HepG2 (cell line): ENCODE data around the gene PEPD. TPM values are rescaled to one million over a fixed set of nuclear protein-coding genes. Genes with fewer than 3 reads are reported as not detected.

Source experiments
- ATAC-seq: fragments of 200-7000 bp; cut with Tn5 transposase; 3 replicates; pipeline ENCODE4 v1.9.1; 2020; ENCODE audit warnings: mild to moderate bottlenecking, moderate library complexity
- BruUV-seq: library from RNA; stranded (reverse); fragments of 400-500 nt; replicated peaks from 2 replicates; lab custom pipeline; 2021; lab: Mats Ljungman, UMichigan
- CTCF ChIA-PET: fragments of 300-600 bp; formaldehyde crosslinking; extraction: SDS; loops from one replicate; lab custom pipeline; 2021; ENCODE audit warnings: low total read pairs, inconsistent platforms, low intra/inter-chr PET ratio; lab: Yijun Ruan, JAX
- POLR2A ChIA-PET: fragments of 350-600 bp; sonication (Branson Sonifier 250); formaldehyde crosslinking; loops from one replicate; lab custom pipeline; 2020; ENCODE audit warnings: antibody characterized with exemption, inconsistent platforms; lab: Yijun Ruan, JAX
- DNase-seq: peaks from one replicate; pipeline ENCODE4 v3.0.0-alpha.2; 2015; ENCODE audit warnings: low spot score
- FAIRE-seq: peaks from 3 replicates; lab custom pipeline; 2011; peaks lifted over from hg19 to GRCh38; lab: Jason Lieb, UNC
- H2AFZ ChIP-seq: one replicate; pipeline ENCODE4 v1.6.1; 2011; ENCODE audit warnings: low read length, inconsistent platforms
- H3K27ac ChIP-seq: fragments of 300-600 bp; 3 replicates; pipeline ENCODE4 v1.8.0; 2011; ENCODE audit warnings: mixed run types, mild to moderate bottlenecking, mixed read lengths, low read length, inconsistent platforms; ENCODE audit not compliant: insufficient read depth; ENCODE audit errors: extremely low read length
- H3K27me3 ChIP-seq, 2 experiments: fragments of 200-600 bp in 1 of 2; 2 replicates in 1 of 2; 3 replicates in 1 of 2; pipeline versions ENCODE4 v1.6.0 to v1.8.0; 2011; ENCODE audit warnings: low read length in 2 of 2, mild to moderate bottlenecking in 2 of 2, moderate library complexity in 2 of 2, inconsistent platforms in 1 of 2; ENCODE audit not compliant: insufficient read depth in 2 of 2, control insufficient read depth in 1 of 2
- H3K36me3 ChIP-seq, 2 experiments: fragments of 200-600 bp in 1 of 2; replicated peaks in 1 of 2; 2 replicates in 1 of 2; 3 replicates in 1 of 2; pipeline versions ENCODE4 v1.5.1 to v1.8.0; 2011; ENCODE audit warnings: low read length in 2 of 2, inconsistent platforms in 1 of 2; ENCODE audit not compliant: insufficient read depth in 2 of 2, control insufficient read depth in 1 of 2
- H3K4me1 ChIP-seq: 2 replicates; pipeline ENCODE4 v1.5.1; 2012; ENCODE audit warnings: low read length, inconsistent platforms; ENCODE audit not compliant: insufficient read depth
- H3K4me2 ChIP-seq: 2 replicates; pipeline ENCODE4 v1.6.0; 2011; ENCODE audit warnings: low read depth, low read length, inconsistent platforms
- H3K4me3 ChIP-seq, 3 experiments: fragments of 200-600 bp in 1 of 3; sonication (generic), shearing (Covaris generic) in 1 of 3; replicated peaks in 1 of 3; 2 replicates each; pipeline ENCODE4 v1.5.1; 2011 to 2016; ENCODE audit warnings: low read length in 3 of 3, inconsistent platforms in 2 of 3, low read depth in 2 of 3, mild to moderate bottlenecking in 2 of 3, control low read depth in 1 of 3, mixed read lengths in 1 of 3; ENCODE audit not compliant: insufficient read depth in 1 of 3
- H3K79me2 ChIP-seq: one replicate; pipeline ENCODE4 v1.6.1; 2011; ENCODE audit warnings: low read length, inconsistent platforms; ENCODE audit not compliant: insufficient read depth
- H3K9ac ChIP-seq: 2 replicates; pipeline ENCODE4 v1.6.0; 2011; ENCODE audit warnings: mild to moderate bottlenecking, low read depth, low read length, inconsistent platforms; ENCODE audit not compliant: insufficient read depth
- H3K9me3 ChIP-seq: 2 replicates; pipeline ENCODE4 v1.5.1; 2012; ENCODE audit warnings: mild to moderate bottlenecking, low read length
- H4K20me1 ChIP-seq: 2 replicates; pipeline ENCODE4 v1.6.0; 2011; ENCODE audit warnings: inconsistent platforms, mild to moderate bottlenecking, low read length, moderate library complexity; ENCODE audit not compliant: insufficient read depth
- ARNT ChIP-seq: fragments of 450-650 bp; IDR thresholded peaks from 2 replicates; pipeline ENCODE4 v1.6.1; 2017
- DPF2 ChIP-seq: sonication (generic); formaldehyde crosslinking; IDR thresholded peaks from 2 replicates; pipeline ENCODE4 v1.4.0; 2020; ENCODE audit warnings: mild to moderate bottlenecking, low read depth, missing genetic modification reagents, borderline replicate concordance
- FLYWCH1 ChIP-seq: sonication (generic); formaldehyde crosslinking; IDR thresholded peaks from 2 replicates; pipeline ENCODE4 v1.8.1; 2023; ENCODE audit warnings: mild to moderate bottlenecking, missing genetic modification reagents
- FOXA3 ChIP-seq: IDR thresholded peaks from 2 replicates; pipeline ENCODE4 v1.6.1; 2016; ENCODE audit warnings: missing genetic modification reagents, missing compliant biosample characterization
- FOXJ3 ChIP-seq: sonication (generic); formaldehyde crosslinking; IDR thresholded peaks from 2 replicates; pipeline ENCODE4 v1.4.0; 2020; ENCODE audit warnings: missing genetic modification reagents, mild to moderate bottlenecking, borderline replicate concordance
- FOXK1 ChIP-seq: sonication (generic); formaldehyde crosslinking; IDR thresholded peaks from 2 replicates; pipeline ENCODE4 v1.4.0; 2020; ENCODE audit warnings: low read depth, missing genetic modification reagents, borderline replicate concordance
- FOXO1 ChIP-seq: sonication (generic); formaldehyde crosslinking; IDR thresholded peaks from 2 replicates; pipeline ENCODE4 v1.4.0; 2020; ENCODE audit warnings: missing genetic modification reagents
- GMEB2 ChIP-seq: IDR thresholded peaks from 2 replicates; pipeline ENCODE4 v1.6.1; 2016; ENCODE audit warnings: missing biosample characterization, missing genetic modification reagents, low read depth
- MYC ChIP-seq: sonication (generic); formaldehyde crosslinking; IDR thresholded peaks from 2 replicates; pipeline ENCODE4 v1.9.0; 2021; ENCODE audit warnings: missing genetic modification reagents, borderline replicate concordance
- NFE2L1 ChIP-seq: sonication (generic); formaldehyde crosslinking; IDR thresholded peaks from 2 replicates; pipeline ENCODE4 v1.4.0; 2020; ENCODE audit warnings: missing genetic modification reagents, mild to moderate bottlenecking, borderline replicate concordance
- THRA ChIP-seq: sonication (generic); formaldehyde crosslinking; IDR thresholded peaks from 2 replicates; pipeline ENCODE4 v1.4.0; 2020; ENCODE audit warnings: missing genetic modification reagents, borderline replicate concordance
- ZNF12 ChIP-seq: sonication (generic); formaldehyde crosslinking; IDR thresholded peaks from 2 replicates; pipeline ENCODE4 v1.5.0; 2020; ENCODE audit warnings: missing genetic modification reagents
- ZNF136 ChIP-seq: sonication (generic); formaldehyde crosslinking; IDR thresholded peaks from 2 replicates; pipeline ENCODE4 v1.8.1; 2022; ENCODE audit warnings: low read depth, mild to moderate bottlenecking, moderate library complexity, missing genetic modification reagents
- WGBS: methylation state at CpG from one replicate; pipeline ENCODE4 v1.1.6; 2017; ENCODE audit warnings: low lambda C conversion rate; 5-methylcytosine and 5-hydroxymethylcytosine counted together
- in situ Hi-C: cut with HindIII; loops from 2 replicates; pipeline ENCODE4 v1.10.0; 2017; ENCODE audit warnings: low pct_unique_long_range_greater_than_20kb; ENCODE audit not compliant: extremely low pct_ligation_motif_present
- intact Hi-C: fragments of 100-400 bp; cut with micrococcal nuclease; formaldehyde crosslinking; loops from one replicate; pipeline ENCODE4 v1.10.0; 2022; ENCODE audit not compliant: unreplicated experiment
- polyA plus RNA-seq, 8 experiments: library from polyadenylated mRNA; depleted of rRNA in 3 of 8; stranded (reverse) in 7 of 8; unstranded in 1 of 8; fragments of >200 nt; fragmentation: Illumina TruSeq in 4 of 8; extraction: Trizol in 4 of 8; gene quantifications; 2 replicates each; pipeline versions ENCODE4 v1.2.1 to v1.2.3, GENCODE V29; 2011 to 2016; ENCODE audit warnings: low read depth in 4 of 8, missing spikeins in 1 of 8, mixed read lengths in 1 of 8; ENCODE audit not compliant: insufficient read depth in 1 of 8
- total RNA-seq, 5 experiments: library from RNA; depleted of rRNA; stranded (reverse); fragments of >200 nt; fragmentation: Illumina TruSeq; extraction: Trizol; gene quantifications; 2 replicates each; pipeline ENCODE4 v1.2.3, GENCODE V29; 2016; ENCODE audit warnings: low read depth in 1 of 5

Gene PEPD
- total and polyA plus RNA-seq, 2 of the 13 experiments (the other 11 are each of a cell fraction or from before 2014, with no cell fraction given) = 60.7 to 75.1 TPM

- FAIRE-seq = no peak
- intact Hi-C loops = loop anchor here (1.0 to 2.0 kb wide), 2 partner anchors 275 to 341 kb away; no protein-coding TSS in a partner anchor
- Histone ChIP-seq H2AFZ (no peak overlapping the region), H3K27ac (no peak overlapping the region), H3K4me3 (no peak overlapping the region), H3K36me3 (0 out of 5 replicates have a peak, but pooled peaks cover 0 to 3% of the 10 kb centered on the region in 2 experiments), H3K9me3 (no peaks in the 10 kb centered on the region), H3K4me1 (no peaks in the 10 kb centered on the region), H3K79me2 (no peaks in the 10 kb centered on the region), H3K9ac (no peak overlapping the region), H4K20me1 (no peaks in the 10 kb centered on the region), H3K4me2 (no peak overlapping the region), H3K27me3 (no peaks in the 10 kb centered on the region)
- 89% methylated on average over 17 of the region's 17 CpGs for WGBS
- in situ Hi-C loops = loop anchor here (5.0 kb wide), 1 partner anchor 342 kb away; no protein-coding TSS in a partner anchor
- BruUV-seq = no TSS peak
- TF ChIP-seq FLYWCH1 (CRISPR knock-in tag) = no peak
- POLR2A ChIA-PET = interaction anchor here (1.0 kb wide), 1 partner anchor 92 kb away, joined by 4 read pairs; the partner anchor contains the start of gene PEPD
- CTCF ChIA-PET = interaction anchor here (1.1 to 2.7 kb wide), 2 partner anchors 275 to 341 kb away, joined by 3 to 21 read pairs; no protein-coding TSS in a partner anchor
- no peak for ATAC-seq
- DNase-seq = no peak
These were observed 91.5 kb downstream of the PEPD start for GRCh38 chr19:33429891-33430673.

GRCh38 chr19:33428627-33429125 lies 92.9 kb downstream of the PEPD start:
- ATAC-seq (no peak), FAIRE-seq (no peak), DNase-seq (no peak)
- TF ChIP-seq FOXJ3 (CRISPR knock-in tag) (no peak), ARNT (no peak), ZNF136 (CRISPR knock-in tag) (no peak), ZNF12 (CRISPR knock-in tag) (no peak), FOXA3 (CRISPR knock-in tag) (no peak), FOXO1 (CRISPR knock-in tag) (no peak), DPF2 (CRISPR knock-in tag) (no peak), MYC (no peak), GMEB2 (CRISPR knock-in tag) (no peak), FOXK1 (CRISPR knock-in tag) (no peak), NFE2L1 (CRISPR knock-in tag) (no peak), THRA (CRISPR knock-in tag) (no peak)
- ChIA-PET POLR2A (no interaction called here), CTCF (interaction anchor here (2.7 kb wide), 1 partner anchor 342 kb away, joined by 21 read pairs; no protein-coding TSS in a partner anchor)
- Histone ChIP-seq H4K20me1 (no peaks in the 10 kb centered on the region), H3K27me3 (no peaks in the 10 kb centered on the region), H3K4me3 (no peak overlapping the region), H3K36me3 (no peaks in the 10 kb centered on the region), H3K4me2 (no peak overlapping the region), H3K4me1 (no peaks in the 10 kb centered on the region), H2AFZ (no peak overlapping the region), H3K9ac (no peak overlapping the region), H3K79me2 (no peaks in the 10 kb centered on the region), H3K9me3 (no peaks in the 10 kb centered on the region), H3K27ac (no peak overlapping the region)
- WGBS = 94% methylated on average over 5 of the region's 5 CpGs
- no TSS peak for BruUV-seq
- in situ Hi-C loops (loop anchor here (5.0 kb wide), 1 partner anchor 344 kb away; no protein-coding TSS in a partner anchor), intact Hi-C loops (no loop called here)
